HG03520 (cell line): ENCODE measurements around the gene EBF3.

Source experiments
- ATAC-seq: cut with Tn5 transposase; IDR thresholded peaks from one replicate; pipeline ENCODE4 v1.9.1; 2021; ENCODE audit warnings: mild to moderate bottlenecking, moderate library complexity; ENCODE audit not compliant: unreplicated experiment

The EBF3 gene

GRCh38 chr10:129876838-129877237 is 87.2 kb downstream of the EBF3 start:
- ATAC-seq = no peak

- ATAC-seq = no peak
Observed at GRCh38 chr10:129875993-129876726, 87.9 kb downstream of the EBF3 start.

GRCh38 chr10:129873351-129873750 is 90.7 kb downstream of the EBF3 start:
- no peak for ATAC-seq

- no peak for ATAC-seq
Observed at GRCh38 chr10:129871966-129872365, 92.1 kb downstream of the EBF3 start.

- no peak for ATAC-seq
Observed at GRCh38 chr10:129870961-129871621, 93.0 kb downstream of the EBF3 start.

- no peak for ATAC-seq
Observed at GRCh38 chr10:129870474-129870757, 93.7 kb downstream of the EBF3 start.

- no peak for ATAC-seq
Observed at GRCh38 chr10:129869596-129870473, 94.2 kb downstream of the EBF3 start.

GRCh38 chr10:129868449-129869035 is 95.5 kb downstream of the EBF3 start:
- ATAC-seq = no peak

- ATAC-seq = no peak
Observed at GRCh38 chr10:129867631-129868179, 96.4 kb downstream of the EBF3 start.

- ATAC-seq = no peak
Observed at GRCh38 chr10:129866894-129867293, 97.2 kb downstream of the EBF3 start.

GRCh38 chr10:129865960-129866359 is 98.1 kb downstream of the EBF3 start:
- ATAC-seq = no peak

- ATAC-seq = no peak
Observed at GRCh38 chr10:129865413-129865812, 98.7 kb downstream of the EBF3 start.

- ATAC-seq = no peak
Observed at GRCh38 chr10:129864601-129865126, 99.4 kb downstream of the EBF3 start.

- ATAC-seq = no peak
Observed at GRCh38 chr10:129864082-129864481, 100.0 kb downstream of the EBF3 start.

GRCh38 chr10:129863201-129863663 is 100.8 kb downstream of the EBF3 start:
- ATAC-seq = no peak

- no peak for ATAC-seq
Observed at GRCh38 chr10:129861776-129862531, 102.1 kb downstream of the EBF3 start.

GRCh38 chr10:129860396-129860795 is 103.7 kb downstream of the EBF3 start:
- no peak for ATAC-seq

GRCh38 chr10:129859536-129859935 is 104.5 kb downstream of the EBF3 start:
- ATAC-seq = no peak

GRCh38 chr10:129857242-129857960 is 106.7 kb downstream of the EBF3 start:
- ATAC-seq = no peak
